CD4-positive, CD25-positive, alpha-beta regulatory T cell (primary cell): ENCODE measurements around the gene EDARADD. TPM values are rescaled to one million over a fixed set of nuclear protein-coding genes. Genes with fewer than 3 reads are reported as not detected.

Experiments used
- ATAC-seq, 2 donors: fragments of 150-1000 bp; cut with Tn5 transposase; one replicate each; pipeline ENCODE4 v1.10.0; 2021; ENCODE audit warnings: low read depth in 2 of 2, moderate number of reproducible peaks in 2 of 2, moderate library complexity in 1 of 2
- DNase-seq, 3 donors: peaks; one replicate each; pipeline versions ENCODE4 v3.0.0 to v3.0.0-alpha.2; 2012 to 2022; ENCODE audit warnings: mixed read lengths in 1 of 3
- H3K27ac ChIP-seq: one replicate; pipeline ENCODE4 v1.7.0; 2013; ENCODE audit warnings: mild to moderate bottlenecking, low read length; ENCODE audit not compliant: insufficient read depth, poor library complexity, severe bottlenecking
- H3K27me3 ChIP-seq: one replicate; pipeline ENCODE4 v1.7.0; 2013; ENCODE audit warnings: low read length; ENCODE audit not compliant: control insufficient read depth, insufficient read depth
- H3K36me3 ChIP-seq: one replicate; pipeline ENCODE4 v1.7.0; 2013; ENCODE audit warnings: mild to moderate bottlenecking, low read length, moderate library complexity; ENCODE audit not compliant: control insufficient read depth, insufficient read depth
- H3K4me1 ChIP-seq: 2 replicates; pipeline ENCODE4 v1.7.0; 2013; ENCODE audit warnings: mild to moderate bottlenecking, low read length; ENCODE audit not compliant: insufficient read depth, control insufficient read depth, poor library complexity, severe bottlenecking
- H3K4me3 ChIP-seq: one replicate; pipeline ENCODE4 v1.7.0; 2013; ENCODE audit warnings: low read depth, mild to moderate bottlenecking, low read length, moderate library complexity
- H3K9me3 ChIP-seq, 2 experiments: 1 replicate in 1 of 2; 2 replicates in 1 of 2; pipeline ENCODE4 v1.7.0; 2013; ENCODE audit warnings: low read length in 2 of 2, mild to moderate bottlenecking in 1 of 2, moderate library complexity in 1 of 2; ENCODE audit not compliant: control insufficient read depth in 2 of 2
- H3K27ac Mint-ChIP-seq, 3 donors: one replicate each; pipeline ENCODE4 v1.8.0; 2020 to 2022; ENCODE audit warnings: mild to moderate bottlenecking in 3 of 3, mixed read lengths in 3 of 3, moderate library complexity in 2 of 3
- H3K27me3 Mint-ChIP-seq: one replicate; pipeline ENCODE4 v1.8.0; 2022; ENCODE audit warnings: mild to moderate bottlenecking, mixed read lengths
- H3K36me3 Mint-ChIP-seq: one replicate; pipeline ENCODE4 v1.8.0; 2020; ENCODE audit warnings: mixed read lengths
- H3K4me1 Mint-ChIP-seq, 4 donors: one replicate each; pipeline ENCODE4 v1.8.0; 2020 to 2022; ENCODE audit warnings: mixed read lengths in 4 of 4, mild to moderate bottlenecking in 1 of 4
- H3K4me3 Mint-ChIP-seq, 4 donors: one replicate each; pipeline ENCODE4 v1.8.0; 2020 to 2022; ENCODE audit warnings: mild to moderate bottlenecking in 4 of 4, mixed read lengths in 4 of 4, moderate library complexity in 3 of 4
- H3K9me3 Mint-ChIP-seq, 7 donors: one replicate each; pipeline ENCODE4 v1.8.0; 2020 to 2022; ENCODE audit warnings: mixed read lengths in 7 of 7, mild to moderate bottlenecking in 3 of 7, moderate library complexity in 2 of 7
- polyA plus RNA-seq, 4 donors: library from polyadenylated mRNA; unstranded; fragments of 300-500 nt; fragmentation: Illumina TruSeq; gene quantifications; one replicate each; pipeline ENCODE4 v1.2.3, GENCODE V29; 2021
- total RNA-seq: library from RNA; stranded (reverse); gene quantifications from one replicate; pipeline ENCODE4 v1.2.3, GENCODE V29; 2022

The EDARADD gene
- total and polyA plus RNA-seq, 5 donors from 2014 or later = 2.5 to 5.7 (median 4.7) TPM

GRCh38 chr1:236371083-236371482, 23.0 kb upstream of the EDARADD start:
- Histone ChIP-seq H3K27me3 (no peaks in the 10 kb centered on the region), H3K36me3 (no peaks in the 10 kb centered on the region), H3K27ac (no peak overlapping the region), H3K9me3 (no peaks in the 10 kb centered on the region), H3K4me3 (no peak overlapping the region), H3K4me1 (no peaks in the 10 kb centered on the region)
- H3K27me3 Mint-ChIP-seq = peaks cover 7% of the 10 kb centered on the region
- ATAC-seq (no peak), DNase-seq (no peak)
- no peak overlapping the region for H3K27ac Mint-ChIP-seq
- H3K9me3 Mint-ChIP-seq = peaks cover 0 to 1% (median 0%) of the 10 kb centered on the region in 7 donors
- H3K4me3 Mint-ChIP-seq = no peak overlapping the region
- peaks cover 0 to 11% (median 6%) of the 10 kb centered on the region in 4 donors for H3K4me1 Mint-ChIP-seq
- H3K36me3 Mint-ChIP-seq = no peaks in the 10 kb centered on the region

GRCh38 chr1:236377832-236378535, 16.1 kb upstream of the EDARADD start:
- H3K4me3 Mint-ChIP-seq = no peak overlapping the region
- no peaks in the 10 kb centered on the region for H3K36me3 ChIP-seq

GRCh38 chr1:236381565-236382158, 12.4 kb upstream of the EDARADD start:
- H3K4me1 ChIP-seq = no peaks in the 10 kb centered on the region
- no peaks in the 10 kb centered on the region for H3K36me3 ChIP-seq
- ATAC-seq (no peak), DNase-seq (no peak)
- no peaks in the 10 kb centered on the region for H3K27me3 ChIP-seq
- H3K9me3 Mint-ChIP-seq = peaks cover 0 to 16% (median 4%) of the 10 kb centered on the region in 7 donors
- H3K27ac ChIP-seq = no peak overlapping the region
- no peaks in the 10 kb centered on the region for H3K36me3 Mint-ChIP-seq
- peaks cover 6% of the 10 kb centered on the region for H3K27me3 Mint-ChIP-seq
- no peak overlapping the region for H3K4me3 ChIP-seq
- H3K4me1 Mint-ChIP-seq = peaks cover 0 to 2% (median under 1%) of the 10 kb centered on the region in 4 donors
- peaks cover 0 to 9% of the 10 kb centered on the region in 2 experiments for H3K9me3 ChIP-seq
- no peak overlapping the region for H3K27ac Mint-ChIP-seq
- H3K4me3 Mint-ChIP-seq = no peak overlapping the region

More at GRCh38 chr1:236377832-236378535, 16.1 kb upstream of the EDARADD start:
- no peaks in the 10 kb centered on the region for H3K36me3 Mint-ChIP-seq
- H3K27me3 Mint-ChIP-seq = peaks cover 6% of the 10 kb centered on the region
- Histone ChIP-seq H3K27ac (no peak overlapping the region), H3K9me3 (peaks cover 0 to 9% of the 10 kb centered on the region in 2 experiments), H3K27me3 (no peaks in the 10 kb centered on the region), H3K4me1 (no peaks in the 10 kb centered on the region), H3K4me3 (no peak overlapping the region)
- ATAC-seq (no peak), DNase-seq (no peak)
- H3K27ac Mint-ChIP-seq = no peak overlapping the region
- peaks cover 0 to 20% (median 8%) of the 10 kb centered on the region in 4 donors for H3K4me1 Mint-ChIP-seq
- peaks cover 0 to 16% (median 4%) of the 10 kb centered on the region in 7 donors for H3K9me3 Mint-ChIP-seq

GRCh38 chr1:236388332-236388731, 5.8 kb upstream of the EDARADD start:
- Mint-ChIP-seq H3K27ac (no peak overlapping the region), H3K36me3 (no peaks in the 10 kb centered on the region)

GRCh38 chr1:236389253-236389652, 4.8 kb upstream of the EDARADD start:
- no peak for DNase-seq
- ATAC-seq = no peak
- H3K27ac Mint-ChIP-seq = no peak overlapping the region
- H3K27ac ChIP-seq = no peak overlapping the region
- no peaks in the 10 kb centered on the region for H3K36me3 Mint-ChIP-seq
- peaks cover 33% of the 10 kb centered on the region for H3K27me3 Mint-ChIP-seq
- H3K36me3 ChIP-seq = no peaks in the 10 kb centered on the region
- H3K27me3 ChIP-seq = peaks cover 7% of the 10 kb centered on the region
- no peak overlapping the region for H3K4me3 Mint-ChIP-seq
- no peaks in the 10 kb centered on the region for H3K9me3 ChIP-seq
- no peak overlapping the region for H3K4me3 ChIP-seq
- H3K4me1 ChIP-seq = peaks cover 3% of the 10 kb centered on the region
- peaks cover 0 to 4% (median 0%) of the 10 kb centered on the region in 7 donors for H3K9me3 Mint-ChIP-seq
- peaks cover 0 to 6% (median 4%) of the 10 kb centered on the region in 4 donors for H3K4me1 Mint-ChIP-seq

More at GRCh38 chr1:236388332-236388731, 5.8 kb upstream of the EDARADD start:
- Mint-ChIP-seq H3K9me3 (peaks cover 0 to 4% (median 0%) of the 10 kb centered on the region in 7 donors), H3K4me1 (peaks cover 0 to 2% (median 0%) of the 10 kb centered on the region in 4 donors), H3K27me3 (peaks cover 25% of the 10 kb centered on the region), H3K4me3 (no peak overlapping the region)
- no peaks in the 10 kb centered on the region for H3K9me3 ChIP-seq
- DNase-seq (no peak), ATAC-seq (no peak)
- peaks cover 5% of the 10 kb centered on the region for H3K27me3 ChIP-seq
- H3K27ac ChIP-seq = no peak overlapping the region
- no peaks in the 10 kb centered on the region for H3K36me3 ChIP-seq
- H3K4me3 ChIP-seq = no peak overlapping the region
- H3K4me1 ChIP-seq = no peaks in the 10 kb centered on the region

GRCh38 chr1:236391008-236391407, 3.1 kb upstream of the EDARADD start:
- H3K4me1 ChIP-seq = peaks cover 16% of the 10 kb centered on the region
- H3K27me3 ChIP-seq = peaks cover 7% of the 10 kb centered on the region
- H3K4me3 ChIP-seq = no peak overlapping the region
- ATAC-seq (no peak), DNase-seq (no peak)
- no peak overlapping the region for H3K27ac ChIP-seq
- H3K27me3 Mint-ChIP-seq = peaks cover 44% of the 10 kb centered on the region
- H3K36me3 ChIP-seq = no peaks in the 10 kb centered on the region
- H3K4me1 Mint-ChIP-seq = peaks cover 4 to 13% (median 10%) of the 10 kb centered on the region in 4 donors
- H3K27ac Mint-ChIP-seq = no peak overlapping the region
- no peak overlapping the region for H3K4me3 Mint-ChIP-seq
- H3K9me3 ChIP-seq = no peaks in the 10 kb centered on the region
- peaks cover 0 to 4% (median 0%) of the 10 kb centered on the region in 7 donors for H3K9me3 Mint-ChIP-seq
- H3K36me3 Mint-ChIP-seq = no peaks in the 10 kb centered on the region

- Histone ChIP-seq H3K27ac (no peak overlapping the region), H3K4me3 (no peak overlapping the region), H3K36me3 (no peaks in the 10 kb centered on the region), H3K4me1 (peaks cover 20% of the 10 kb centered on the region), H3K9me3 (no peaks in the 10 kb centered on the region), H3K27me3 (peaks cover 7% of the 10 kb centered on the region)
- H3K27me3 Mint-ChIP-seq = peaks cover 50% of the 10 kb centered on the region
- ATAC-seq = no peak
- H3K4me3 Mint-ChIP-seq = peak overlapping the region in 1 of 4 donors; percentile 44
- DNase-seq = no peak
- no peak overlapping the region for H3K27ac Mint-ChIP-seq
- H3K4me1 Mint-ChIP-seq = peaks cover 4 to 22% (median 14%) of the 10 kb centered on the region in 4 donors
- peaks cover 0 to 4% (median 0%) of the 10 kb centered on the region in 7 donors for H3K9me3 Mint-ChIP-seq
- H3K36me3 Mint-ChIP-seq = no peaks in the 10 kb centered on the region
Observed at GRCh38 chr1:236392182-236392581, 1.9 kb upstream of the EDARADD start.
